Measurements from ENCODE around the gene PNLIPRP2. TPM values are rescaled to one million over a fixed set of nuclear protein-coding genes. Genes with fewer than 3 reads are reported as not detected.

Gene PNLIPRP2
- total and polyA plus RNA-seq, 2 of the 4 experiments (the other 2 are of a cell fraction), result not detected

- Histone ChIP-seq H2BK20ac (ENCODE audit: low read depth, low read length) (no peak within 1 kb of the TSS), H2AFZ (replicated peaks; ENCODE audit: low read length, poor library complexity) (no peak within 1 kb of the TSS), H4K91ac (ENCODE audit: insufficient read depth, low read depth, low read length) (no peak within 1 kb of the TSS), H3K4me2 (ENCODE audit: low read depth, low read length) (no peak within 1 kb of the TSS), H4K5ac (ENCODE audit: low read depth, low read length) (no peak within 1 kb of the TSS), H3K56ac (ENCODE audit: extremely low read depth, insufficient read depth, low read length) (no peak within 1 kb of the TSS), H3K18ac (ENCODE audit: low read depth, low read length) (no peak within 1 kb of the TSS), H3K36me3 (ENCODE audit: control insufficient read depth, insufficient read depth, low read length) (no peaks in the 10 kb centered on the region), H3K4me3 (ENCODE audit: insufficient read depth, low read depth, low read length) (no peak within 1 kb of the TSS), H3K9ac (ENCODE audit: low read depth, low read length) (no peak within 1 kb of the TSS), H4K8ac (ENCODE audit: low read depth in 2 of 2, low read length in 2 of 2) (no peak within 1 kb of the TSS), H3K4ac (ENCODE audit: low read depth, low read length) (no peak within 1 kb of the TSS), H2AK5ac (ENCODE audit: low read depth, low read length) (no peak within 1 kb of the TSS), H3K27ac (ENCODE audit: insufficient read depth, low read length) (no peak within 1 kb of the TSS), H3K9me1 (ENCODE audit: insufficient read depth, low read length) (no peaks in the 10 kb centered on the region), H2BK120ac (ENCODE audit: low read depth, low read length) (no peak within 1 kb of the TSS), H2BK15ac (ENCODE audit: low read depth, low read length) (no peak within 1 kb of the TSS), H2BK5ac (ENCODE audit: low read depth, low read length, poor library complexity, severe bottlenecking) (no peak within 1 kb of the TSS), H3K4me1 (ENCODE audit: control insufficient read depth, insufficient read depth, low read length) (no peaks in the 10 kb centered on the region), H3K27me3 (ENCODE audit: control insufficient read depth, insufficient read depth, low read length) (no peaks in the 10 kb centered on the region), H3K23ac (ENCODE audit: low read depth, low read length) (no peak within 1 kb of the TSS), H3K9me3 (ENCODE audit: control insufficient read depth, insufficient read depth, low read length) (no peaks in the 10 kb centered on the region), H2AK9ac (replicated peaks; ENCODE audit: low read depth, low read length, poor library complexity) (no peak within 1 kb of the TSS), H4K20me1 (ENCODE audit: insufficient read depth, low read length) (no peaks in the 10 kb centered on the region), H3K14ac (replicated peaks; ENCODE audit: low read depth, low read length) (no peak within 1 kb of the TSS), H3K79me1 (ENCODE audit: low read depth in 1 of 2, low read length in 2 of 2) (no peaks in the 10 kb centered on the region)
- no TSS peak for BruUV-seq (replicated peaks)
- ChIA-PET CTCF (no interaction called here), POLR2A (ENCODE audit: unreplicated experiment) (no interaction called here)
- ATAC-seq (ENCODE audit: low read depth) (no peak), DNase-seq (no peak)
- in situ Hi-C loops (cut with MboI; ENCODE audit: low sequenced_read_pairs) (no loop called here), dilution Hi-C loops (cut with HindIII; ENCODE audit: low sequenced_read_pairs, unreplicated experiment) (no loop called here), intact Hi-C loops (cut with micrococcal nuclease) (no loop called here)
- TF ChIP-seq SMC3 (IDR thresholded peaks at IDR 0.05; ENCODE audit: low read depth, low read length), result no peak
- no peak for TF ChIP-seq RAD21 (IDR thresholded peaks at IDR 0.05; ENCODE audit: low read length)
- no peak for TF ChIP-seq USF2 (IDR thresholded peaks at IDR 0.05; ENCODE audit: low read depth, low read length)
- TF ChIP-seq BHLHE40 (IDR thresholded peaks at IDR 0.05; ENCODE audit: low read depth, low read length), result no peak
- no peak for TF ChIP-seq CTCF (conservative IDR thresholded peaks at IDR 0.05; ENCODE audit: low read depth, low read length)
- WGBS, 2 experiments (ENCODE audit: extremely low coverage in 2 of 2, insufficient read length in 1 of 2), result 20% methylated on average over 1 of the region's 9 CpGs; no CpG with 5 or more reads in 1 of the 2 experiments
Measured at GRCh38 chr10:116590590-116591444, 29.9 kb upstream of the PNLIPRP2 start, which contains the start of gene PNLIPRP1. PNLIPRP1 (plus strand) TSS chr10:116590959; CDS start chr10:116591130, 171 bp downstream.

All from IMR-90 (cell line).